Measurements from ENCODE around the gene DVL1. TPM values are rescaled to one million over a fixed set of nuclear protein-coding genes. Genes with fewer than 3 reads are reported as not detected.

The DVL1 gene
- total and polyA plus RNA-seq, 2 of the 13 experiments (the other 11 are each of a cell fraction or from before 2014, with no cell fraction given): 30.8 to 60.4 TPM

DNA sequence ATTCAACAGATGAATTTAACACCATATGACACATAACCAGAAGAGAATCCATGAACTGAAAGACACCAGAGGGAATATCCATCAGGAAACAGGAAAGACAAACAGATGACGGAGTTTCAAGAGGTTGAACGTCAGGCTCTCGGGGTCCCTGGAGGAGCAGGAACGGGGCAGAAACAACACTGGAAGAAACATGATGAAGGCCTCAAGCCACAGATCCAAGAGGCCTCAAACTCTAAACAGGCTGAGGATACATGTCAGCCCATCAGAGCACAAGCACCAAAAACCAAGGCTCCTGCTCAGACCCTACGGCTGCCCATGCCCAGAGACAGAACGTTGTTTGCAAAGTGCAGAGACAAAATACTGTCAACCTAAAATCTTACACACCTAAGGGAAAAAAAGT lies 31.8 kb downstream of the DVL1 start:
- Histone ChIP-seq H3K4me3 (replicated peaks in 1 of 3; ENCODE audit: insufficient read depth in 1 of 3, low read depth in 2 of 3, low read length in 3 of 3) (no peak overlapping the region), H4K20me1 (ENCODE audit: insufficient read depth, low read length) (peaks cover 5% of the 10 kb centered on the region; the same call in 1 of the 2 replicates), H3K4me2 (ENCODE audit: low read depth, low read length) (no peak overlapping the region), H3K36me3 (replicated peaks in 1 of 2; ENCODE audit: control insufficient read depth in 1 of 2, insufficient read depth in 2 of 2, low read length in 2 of 2) (peaks cover 19 to 58% of the 10 kb centered on the region in 2 experiments; a peak in 4 of 5 replicates), H3K27me3 (ENCODE audit: control insufficient read depth in 1 of 2, insufficient read depth in 2 of 2, low read length in 2 of 2) (no peaks in the 10 kb centered on the region), H3K79me2 (ENCODE audit: insufficient read depth, low read length) (peaks cover 24% of the 10 kb centered on the region), H3K4me1 (ENCODE audit: insufficient read depth, low read length) (peaks cover 6% of the 10 kb centered on the region; the same call in 1 of the 2 replicates), H3K27ac (ENCODE audit: extremely low read length, insufficient read depth, low read length) (no peak overlapping the region), H3K9me3 (ENCODE audit: low read length) (no peaks in the 10 kb centered on the region), H2AFZ (ENCODE audit: low read length) (no peak overlapping the region), H3K9ac (ENCODE audit: insufficient read depth, low read depth, low read length) (no peak overlapping the region)
- WGBS (ENCODE audit: low lambda C conversion rate): 94% methylated on average over 6 of the region's 6 CpGs
- intact Hi-C loops (cut with micrococcal nuclease; ENCODE audit: unreplicated experiment) (no loop called here), in situ Hi-C loops (cut with HindIII; ENCODE audit: extremely low pct_ligation_motif_present, low pct_unique_long_range_greater_than_20kb) (no loop called here)
- TF ChIP-seq JUNB (CRISPR knock-in tag; IDR thresholded peaks at IDR 0.05; ENCODE audit: borderline replicate concordance) (no peak), SYNCRIP (IDR thresholded peaks at IDR 0.05; ENCODE audit: insufficient read depth, low read depth, low read length) (no peak), CEBPB (IDR thresholded peaks at IDR 0.05; ENCODE audit: borderline replicate concordance, low read depth, low read length) (no peak), SP2 (CRISPR knock-in tag; IDR thresholded peaks at IDR 0.05) (no peak), TERF1 (CRISPR knock-in tag; IDR thresholded peaks at IDR 0.05) (no peak), PBX2 (CRISPR knock-in tag; IDR thresholded peaks at IDR 0.05) (no peak), ARID2 (CRISPR knock-in tag; IDR thresholded peaks at IDR 0.05; ENCODE audit: borderline replicate concordance) (no peak), ZNF513 (CRISPR knock-in tag; conservative IDR thresholded peaks at IDR 0.05) (no peak), MLLT10 (CRISPR knock-in tag; IDR thresholded peaks at IDR 0.05) (no peak), ZNF44 (CRISPR knock-in tag; IDR thresholded peaks at IDR 0.05) (no peak), ZBTB25 (CRISPR knock-in tag; IDR thresholded peaks at IDR 0.05) (no peak), TARDBP (CRISPR knock-in tag; IDR thresholded peaks at IDR 0.05) (no peak), POLR2G (IDR thresholded peaks at IDR 0.05; ENCODE audit: low read depth, low read length) (no peak), PLRG1 (conservative IDR thresholded peaks at IDR 0.05) (no peak), ETV6 (CRISPR knock-in tag; conservative IDR thresholded peaks at IDR 0.05) (no peak), EP300 (IDR thresholded peaks at IDR 0.05; ENCODE audit: low read depth in 2 of 2, low read length in 2 of 2) (no peak), EP300 (CRISPR knock-in tag; IDR thresholded peaks at IDR 0.05; ENCODE audit: borderline replicate concordance) (no peak), SMAD1 (CRISPR knock-in tag; IDR thresholded peaks at IDR 0.05; ENCODE audit: borderline replicate concordance, low read depth) (no peak), SRSF1 (optimal IDR thresholded peaks at IDR 0.05; ENCODE audit: low read depth, low read length) (no peak)
- TSS peak; percentile 51 for BruUV-seq (replicated peaks)
- DNase-seq (ENCODE audit: low spot score) (no peak), FAIRE-seq (no peak), ATAC-seq (no peak)
- CTCF ChIA-PET (ENCODE audit: low intra/inter-chr PET ratio, low total read pairs): no interaction called here
- POLR2A ChIA-PET: no interaction called here

Data from HepG2 (cell line).